Fibroblast of the aortic adventitia (primary cell): ENCODE data around the gene PPP1R18. TPM values are rescaled to one million over a fixed set of nuclear protein-coding genes. Genes with fewer than 3 reads are reported as not detected.

Experiments used
- DNase-seq: peaks from one replicate; pipeline ENCODE4 v3.0.0-alpha.2; 2010; ENCODE audit warnings: low read depth
- H3K4me3 ChIP-seq: 2 replicates; pipeline ENCODE4 v1.5.1; 2011; ENCODE audit warnings: low read depth, mild to moderate bottlenecking, control low read depth, low read length, moderate library complexity
- CTCF ChIP-seq: IDR thresholded peaks from 2 replicates; pipeline ENCODE4 v1.5.1; 2011; ENCODE audit warnings: mild to moderate bottlenecking, low read length, control low read depth, inconsistent platforms; ENCODE audit not compliant: insufficient read depth
- total RNA-seq: library from RNA; depleted of rRNA; stranded (reverse); fragments of >200 nt; gene quantifications from 2 replicates; pipeline ENCODE4 v1.2.3, GENCODE V29; 2012; ENCODE audit warnings: low replicate concordance

PPP1R18 gene
- total RNA-seq, 1 donor, result 82.2 TPM

GRCh38 chr6:30682143-30683117, 4.0 kb downstream of the PPP1R18 start:
- no peak for TF ChIP-seq CTCF
- peak overlapping the region; percentile 93 for H3K4me3 ChIP-seq
- peak; percentile 82 for DNase-seq

DNA sequence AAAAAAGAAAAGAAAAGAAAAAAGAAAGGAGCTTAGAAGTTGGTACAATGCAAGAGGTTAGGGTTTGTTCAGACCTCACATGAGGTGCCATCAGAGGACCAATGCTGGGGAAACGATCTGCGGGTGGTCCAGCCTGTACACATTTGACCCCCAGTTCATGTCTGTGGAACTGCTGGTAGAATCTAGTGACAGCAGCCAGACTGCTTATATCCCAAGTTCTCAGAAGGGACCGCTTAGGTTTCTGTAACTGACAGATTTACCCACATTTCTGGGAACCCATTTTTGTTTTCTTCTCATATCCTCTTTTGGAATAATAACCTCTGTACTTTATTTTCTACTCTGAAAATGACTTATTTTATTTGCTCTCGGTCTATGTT, 4.7 kb downstream of the PPP1R18 start:
- TF ChIP-seq CTCF, result no peak
- peak overlapping the region; percentile 93 for H3K4me3 ChIP-seq
- DNase-seq, result no peak

GRCh38 chr6:30679765-30680535, 6.5 kb downstream of the PPP1R18 start:
- no peak for DNase-seq
- peak overlapping the region; percentile 53 for H3K4me3 ChIP-seq
- TF ChIP-seq CTCF, result no peak

- peak; percentile 77 for DNase-seq
- peak; percentile 97 for TF ChIP-seq CTCF
- H3K4me3 ChIP-seq, result peak overlapping the region; percentile 53
Observed at GRCh38 chr6:30678964-30679726, 7.3 kb downstream of the PPP1R18 start.

DNA sequence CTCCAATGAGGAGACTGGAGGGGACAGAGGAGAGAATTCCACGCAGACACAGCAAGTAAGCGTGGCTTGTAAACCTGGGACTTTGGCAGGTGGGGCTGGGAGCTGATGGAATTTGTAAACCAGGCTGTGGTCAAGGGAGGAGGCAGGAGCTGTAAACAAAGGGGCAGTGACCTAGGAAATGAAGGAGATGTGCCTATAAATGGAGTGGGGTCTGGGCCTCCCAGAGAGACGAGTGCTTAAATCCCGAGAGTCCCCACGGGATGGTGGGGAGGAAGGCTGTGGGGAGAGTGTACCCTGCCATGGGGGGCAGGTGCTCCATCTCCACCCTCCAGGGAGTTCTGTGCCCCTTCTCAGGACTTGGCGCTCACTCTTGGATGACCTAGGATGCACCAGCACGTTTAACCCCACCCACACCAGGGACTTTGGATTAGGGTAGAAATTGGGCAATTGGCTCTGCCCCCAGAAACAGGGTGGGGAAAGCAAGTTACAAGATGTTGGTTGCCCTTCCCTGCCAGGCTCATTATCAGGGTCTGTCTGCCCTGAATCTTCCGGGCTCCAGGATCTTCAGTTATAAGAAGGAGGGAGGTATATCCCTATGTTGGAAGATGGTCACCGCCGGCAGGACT, 9.7 kb downstream of the PPP1R18 start:
- DNase-seq, result no peak
- no peak for TF ChIP-seq CTCF
- no peak overlapping the region for H3K4me3 ChIP-seq
